SK-N-SH (cell line): ENCODE results near the gene IFITM5. TPM values are rescaled to one million over a fixed set of nuclear protein-coding genes. Genes with fewer than 3 reads are reported as not detected.

Experiments used
- CTCF ChIA-PET: fragments of 300-600, 350-600 bp; formaldehyde crosslinking; extraction: SDS; loops from one replicate; lab custom pipeline; 2021; lab: Yijun Ruan, JAX
- POLR2A ChIA-PET: fragments of 350-600 bp; sonication (Branson Sonifier 250); formaldehyde crosslinking; extraction: SDS; loops from one replicate; lab custom pipeline; 2020; ENCODE audit warnings: antibody characterized with exemption, inconsistent platforms; lab: Yijun Ruan, JAX
- DNase-seq: peaks from one replicate; pipeline ENCODE4 v3.0.0; 2012
- H2AFZ ChIP-seq: fragments of 200-600 bp; sonication (generic); 2 replicates; pipeline ENCODE4 v1.8.1; 2016; ENCODE audit warnings: antibody characterized with exemption, mild to moderate bottlenecking, low read depth
- H3F3A ChIP-seq: fragments of 200-600 bp; sonication (generic); replicated peaks from 2 replicates; pipeline ENCODE3; 2016; ENCODE audit warnings: antibody characterized with exemption, mild to moderate bottlenecking; ENCODE audit not compliant: insufficient read depth
- H3K27ac ChIP-seq, 2 experiments: fragments of 200-500 bp in 1 of 2; fragments of 200-600 bp in 1 of 2; sonication (Bioruptor generic) in 1 of 2; sonication (generic), shearing (Covaris generic) in 1 of 2; 2 replicates each; pipeline versions ENCODE4 v1.5.1 to v1.6.1; 2014 to 2016; ENCODE audit warnings: low read depth in 2 of 2, inconsistent platforms in 1 of 2, low read length in 1 of 2, mild to moderate bottlenecking in 1 of 2, mixed read lengths in 1 of 2
- H3K27me3 ChIP-seq: fragments of 200-600 bp; sonication (generic), shearing (Covaris generic); 2 replicates; pipeline ENCODE4 v1.6.1; 2016; ENCODE audit warnings: mixed run types; ENCODE audit not compliant: insufficient read depth
- H3K36me3 ChIP-seq, 2 experiments: fragments of 200-500 bp in 1 of 2; fragments of 200-600 bp in 1 of 2; sonication (Bioruptor generic) in 1 of 2; sonication (generic) in 1 of 2; replicated peaks in 1 of 2; 2 replicates each; pipeline versions ENCODE3 to v1.5.1; 2014 to 2016; ENCODE audit warnings: low read length in 1 of 2, mild to moderate bottlenecking in 1 of 2; ENCODE audit not compliant: insufficient read depth in 2 of 2, control insufficient read depth in 1 of 2
- H3K4me1 ChIP-seq, 2 experiments: fragments of 200-500 bp in 1 of 2; fragments of 200-600 bp in 1 of 2; sonication (Bioruptor generic) in 1 of 2; sonication (generic), shearing (Covaris generic) in 1 of 2; 2 replicates each; pipeline versions ENCODE4 v1.5.1 to v1.6.1; 2014 to 2016; ENCODE audit warnings: low read depth in 1 of 2, low read length in 1 of 2, mixed run types in 1 of 2; ENCODE audit not compliant: insufficient read depth in 2 of 2, control insufficient read depth in 1 of 2
- H3K4me2 ChIP-seq: fragments of 200-600 bp; sonication (generic), shearing (Covaris generic); 2 replicates; pipeline ENCODE4 v1.6.1; 2017; ENCODE audit warnings: mixed run types
- H3K4me3 ChIP-seq, 2 experiments: fragments of 200-500 bp in 1 of 2; fragments of 200-600 bp in 1 of 2; sonication (Bioruptor generic) in 1 of 2; sonication (generic), shearing (Covaris generic) in 1 of 2; 2 replicates each; pipeline versions ENCODE4 v1.5.1 to v1.8.1; 2014 to 2016; ENCODE audit warnings: low read depth in 2 of 2, inconsistent platforms in 1 of 2, low read length in 1 of 2, mild to moderate bottlenecking in 1 of 2, mixed read lengths in 1 of 2, moderate library complexity in 1 of 2
- H3K79me2 ChIP-seq: fragments of 200-600 bp; sonication (generic); 2 replicates; pipeline ENCODE4 v1.8.1; 2017; ENCODE audit warnings: mild to moderate bottlenecking; ENCODE audit not compliant: insufficient read depth
- H3K9ac ChIP-seq: fragments of 200-600 bp; sonication (generic); 2 replicates; pipeline ENCODE4 v1.6.1; 2017; ENCODE audit warnings: mixed run types
- H3K9me2 ChIP-seq: fragments of 200-600 bp; sonication (generic); 2 replicates; pipeline ENCODE4 v1.6.1; 2017; ENCODE audit warnings: mixed run types
- H3K9me3 ChIP-seq: fragments of 200-600 bp; sonication (generic); 2 replicates; pipeline ENCODE4 v1.6.1; 2017; ENCODE audit warnings: mixed run types, mild to moderate bottlenecking, moderate library complexity
- H4K20me1 ChIP-seq: fragments of 200-600 bp; sonication (generic); 2 replicates; pipeline ENCODE4 v1.6.1; 2017; ENCODE audit warnings: mild to moderate bottlenecking, mixed run types; ENCODE audit not compliant: insufficient read depth
- CHD2 ChIP-seq: fragments of 150-350 bp; IDR thresholded peaks from 2 replicates; pipeline ENCODE4 v1.6.1; 2018; ENCODE audit warnings: low read length; ENCODE audit not compliant: partially characterized antibody
- ELF1 ChIP-seq: IDR thresholded peaks from 2 replicates; pipeline ENCODE4 v1.4.0; 2012
- GABPA ChIP-seq: IDR thresholded peaks from 2 replicates; pipeline ENCODE4 v1.4.0; 2012; ENCODE audit warnings: low read depth, mild to moderate bottlenecking
- GATA2 ChIP-seq: sonication (generic); formaldehyde crosslinking; IDR thresholded peaks from 2 replicates; pipeline ENCODE4 v1.5.0; 2020; ENCODE audit warnings: mild to moderate bottlenecking, missing genetic modification reagents
- NFIC ChIP-seq: IDR thresholded peaks from 2 replicates; pipeline ENCODE4 v1.4.0; 2012; ENCODE audit warnings: borderline replicate concordance
- POLR2AphosphoS5 ChIP-seq: IDR thresholded peaks from 2 replicates; pipeline ENCODE4 v1.6.1; 2012; ENCODE audit warnings: low read depth, low read length
- RAD21 ChIP-seq: IDR thresholded peaks from 2 replicates; pipeline ENCODE4 v1.6.1; 2012; ENCODE audit warnings: mild to moderate bottlenecking, low read length
- RXRA ChIP-seq: IDR thresholded peaks from 2 replicates; pipeline ENCODE4 v1.4.0; 2012; ENCODE audit warnings: low read depth, mild to moderate bottlenecking, borderline replicate concordance
- SMC3 ChIP-seq: IDR thresholded peaks from 2 replicates; pipeline ENCODE4 v1.6.1; 2012; ENCODE audit warnings: low read depth, low read length, improper control_type of control experiment
- TCF12 ChIP-seq: IDR thresholded peaks from 2 replicates; pipeline ENCODE4 v1.4.0; 2012
- WGBS: methylation state at CpG from one replicate; pipeline ENCODE4 v1.1.6; 2017; ENCODE audit warnings: low lambda C conversion rate; 5-methylcytosine and 5-hydroxymethylcytosine counted together
- polyA plus RNA-seq, 3 experiments: library from polyadenylated mRNA; depleted of rRNA; stranded (reverse); fragments of >200 nt; gene quantifications; 2 replicates each; pipeline ENCODE4 v1.2.3, GENCODE V29; 2012
- TF ChIP-seq, protein P1 (sequence below): IDR thresholded peaks from 2 replicates; pipeline ENCODE4 v1.4.0; 2012; ENCODE audit warnings: low read depth
- TF ChIP-seq, protein P2 (sequence below): IDR thresholded peaks from 2 replicates; pipeline ENCODE4 v1.6.1; 2012; ENCODE audit warnings: mild to moderate bottlenecking, low read depth, low read length, moderate library complexity

The IFITM5 gene
- polyA plus RNA-seq, 1 of the 3 experiments (the other 2 are of a cell fraction), result not detected

DNA sequence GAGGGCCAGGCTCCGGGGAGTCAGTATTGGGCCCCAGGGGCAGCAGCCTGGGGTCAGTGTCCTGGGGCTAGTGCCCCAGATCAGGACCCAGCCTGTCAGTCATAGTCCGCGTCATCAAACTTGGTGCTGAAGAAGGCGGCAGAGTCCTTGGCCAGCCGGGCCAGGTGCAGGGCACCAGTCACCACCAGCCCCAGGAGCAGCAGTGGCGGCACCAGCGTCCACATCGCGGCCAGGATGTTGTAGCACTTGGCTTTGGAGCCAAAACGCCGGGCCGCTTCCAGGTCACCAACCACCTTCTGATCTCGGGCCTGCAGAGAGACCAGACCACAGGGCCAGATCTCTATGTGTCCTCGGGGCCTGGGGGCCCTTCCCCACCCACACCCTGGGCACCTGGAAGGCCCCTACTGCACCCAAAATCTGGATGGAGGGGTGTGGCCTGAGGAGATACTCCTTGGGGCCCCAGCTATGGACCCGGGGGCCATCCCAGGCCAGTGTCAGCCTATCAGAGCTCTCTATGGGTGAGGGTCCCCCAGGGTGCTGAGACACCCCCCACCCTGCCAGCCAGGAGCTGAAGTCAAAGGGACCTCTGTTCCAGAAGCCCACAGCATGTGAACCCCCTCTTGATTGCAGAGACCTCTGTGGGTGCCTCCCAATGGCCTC is 790 bp downstream of the IFITM5 start:
- H2AFZ ChIP-seq, result no peak overlapping the region
- no peak overlapping the region for H3K9ac ChIP-seq
- no peaks in the 10 kb centered on the region for H3F3A ChIP-seq
- H3K4me2 ChIP-seq, result no peak overlapping the region
- no peak for TF ChIP-seq GABPA
- TF ChIP-seq, protein P1, sequence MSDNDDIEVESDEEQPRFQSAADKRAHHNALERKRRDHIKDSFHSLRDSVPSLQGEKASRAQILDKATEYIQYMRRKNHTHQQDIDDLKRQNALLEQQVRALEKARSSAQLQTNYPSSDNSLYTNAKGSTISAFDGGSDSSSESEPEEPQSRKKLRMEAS, result no peak
- TF ChIP-seq GATA2 (CRISPR knock-in tag), result no peak
- no peak for TF ChIP-seq POLR2AphosphoS5
- TF ChIP-seq ELF1, result no peak
- TF ChIP-seq SMC3, result no peak
- TF ChIP-seq RXRA, result no peak
- no peak for TF ChIP-seq TCF12
- TF ChIP-seq, all 33 proteins: peak for 0
- H3K4me3 ChIP-seq, result no peak overlapping the region
- no peaks in the 10 kb centered on the region for H3K9me3 ChIP-seq
- H3K36me3 ChIP-seq, result no peaks in the 10 kb centered on the region
- ChIA-PET POLR2A (no interaction called here), CTCF (no interaction called here)
- no peak overlapping the region for H3K27ac ChIP-seq
- H3K79me2 ChIP-seq, result no peaks in the 10 kb centered on the region
- WGBS, result 61% methylated on average over 4 of the region's 15 CpGs
- no peak for DNase-seq
- no peaks in the 10 kb centered on the region for H4K20me1 ChIP-seq
- H3K27me3 ChIP-seq, result no peaks in the 10 kb centered on the region
- H3K9me2 ChIP-seq, result no peaks in the 10 kb centered on the region
- H3K4me1 ChIP-seq, result no peaks in the 10 kb centered on the region; a peak in 1 of 4 replicates

DNA sequence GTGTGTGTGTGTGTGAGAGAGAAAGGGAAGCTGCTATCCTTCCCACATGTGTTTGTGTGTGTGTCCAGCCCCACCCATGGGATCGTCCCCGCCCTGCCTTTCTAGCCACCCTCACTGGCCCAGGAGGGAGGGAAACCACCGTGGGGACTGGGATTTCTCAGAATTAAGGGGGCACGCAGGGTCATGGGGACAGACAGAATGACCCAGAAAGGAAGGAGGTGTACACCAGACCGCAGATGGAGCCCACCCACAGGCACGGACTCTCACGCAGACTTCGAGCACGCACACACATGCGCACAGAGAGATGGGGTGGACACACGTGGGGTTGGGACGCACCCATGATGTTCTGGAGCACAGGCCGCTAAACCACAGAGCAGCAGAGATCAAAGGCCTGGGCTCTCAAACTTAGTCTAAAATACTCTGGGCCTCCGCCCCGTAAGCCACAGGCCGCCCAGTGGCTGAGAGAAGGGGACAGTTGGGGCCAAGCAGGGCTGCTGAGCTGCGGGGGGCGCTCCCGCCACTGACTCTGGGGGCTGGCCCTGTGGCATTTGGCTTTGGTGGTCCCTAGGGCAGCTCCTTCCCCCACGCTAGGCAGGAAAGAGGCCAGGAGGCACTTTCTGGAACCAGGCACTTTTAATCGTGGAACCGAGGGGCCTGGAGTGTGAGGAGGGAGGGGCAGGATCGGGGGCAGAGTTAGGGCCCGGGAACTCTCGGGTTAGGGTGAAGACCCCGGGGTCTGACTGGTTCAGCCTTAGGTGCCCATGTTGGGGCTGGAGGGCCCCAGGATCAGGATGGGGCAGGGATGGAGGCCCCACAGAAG is 1.5 kb downstream of the IFITM5 start:
- WGBS, result 87% methylated on average over 21 of the region's 26 CpGs
- Histone ChIP-seq H4K20me1 (no peaks in the 10 kb centered on the region), H3K27me3 (no peaks in the 10 kb centered on the region), H3K4me2 (no peak overlapping the region), H3K9ac (no peak overlapping the region), H3K4me3 (no peak overlapping the region), H3K79me2 (no peaks in the 10 kb centered on the region), H3K36me3 (no peaks in the 10 kb centered on the region), H3K4me1 (no peaks in the 10 kb centered on the region; a peak in 1 of 4 replicates), H3K9me2 (no peaks in the 10 kb centered on the region), H2AFZ (no peak overlapping the region), H3K27ac (no peak overlapping the region), H3F3A (no peaks in the 10 kb centered on the region), H3K9me3 (no peaks in the 10 kb centered on the region)
- ChIA-PET CTCF (no interaction called here), POLR2A (no interaction called here)
- no peak for DNase-seq
- TF ChIP-seq, protein P1, result no peak
- TF ChIP-seq RAD21, result no peak
- no peak for TF ChIP-seq CHD2
- no peak for TF ChIP-seq RXRA
- TF ChIP-seq NFIC, result no peak
- TF ChIP-seq GATA2 (CRISPR knock-in tag), result no peak
- no peak for TF ChIP-seq SMC3
- TF ChIP-seq, protein P2, sequence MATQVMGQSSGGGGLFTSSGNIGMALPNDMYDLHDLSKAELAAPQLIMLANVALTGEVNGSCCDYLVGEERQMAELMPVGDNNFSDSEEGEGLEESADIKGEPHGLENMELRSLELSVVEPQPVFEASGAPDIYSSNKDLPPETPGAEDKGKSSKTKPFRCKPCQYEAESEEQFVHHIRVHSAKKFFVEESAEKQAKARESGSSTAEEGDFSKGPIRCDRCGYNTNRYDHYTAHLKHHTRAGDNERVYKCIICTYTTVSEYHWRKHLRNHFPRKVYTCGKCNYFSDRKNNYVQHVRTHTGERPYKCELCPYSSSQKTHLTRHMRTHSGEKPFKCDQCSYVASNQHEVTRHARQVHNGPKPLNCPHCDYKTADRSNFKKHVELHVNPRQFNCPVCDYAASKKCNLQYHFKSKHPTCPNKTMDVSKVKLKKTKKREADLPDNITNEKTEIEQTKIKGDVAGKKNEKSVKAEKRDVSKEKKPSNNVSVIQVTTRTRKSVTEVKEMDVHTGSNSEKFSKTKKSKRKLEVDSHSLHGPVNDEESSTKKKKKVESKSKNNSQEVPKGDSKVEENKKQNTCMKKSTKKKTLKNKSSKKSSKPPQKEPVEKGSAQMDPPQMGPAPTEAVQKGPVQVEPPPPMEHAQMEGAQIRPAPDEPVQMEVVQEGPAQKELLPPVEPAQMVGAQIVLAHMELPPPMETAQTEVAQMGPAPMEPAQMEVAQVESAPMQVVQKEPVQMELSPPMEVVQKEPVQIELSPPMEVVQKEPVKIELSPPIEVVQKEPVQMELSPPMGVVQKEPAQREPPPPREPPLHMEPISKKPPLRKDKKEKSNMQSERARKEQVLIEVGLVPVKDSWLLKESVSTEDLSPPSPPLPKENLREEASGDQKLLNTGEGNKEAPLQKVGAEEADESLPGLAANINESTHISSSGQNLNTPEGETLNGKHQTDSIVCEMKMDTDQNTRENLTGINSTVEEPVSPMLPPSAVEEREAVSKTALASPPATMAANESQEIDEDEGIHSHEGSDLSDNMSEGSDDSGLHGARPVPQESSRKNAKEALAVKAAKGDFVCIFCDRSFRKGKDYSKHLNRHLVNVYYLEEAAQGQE, result no peak
